Measurements from ENCODE around the gene AUTS2.

DNA sequence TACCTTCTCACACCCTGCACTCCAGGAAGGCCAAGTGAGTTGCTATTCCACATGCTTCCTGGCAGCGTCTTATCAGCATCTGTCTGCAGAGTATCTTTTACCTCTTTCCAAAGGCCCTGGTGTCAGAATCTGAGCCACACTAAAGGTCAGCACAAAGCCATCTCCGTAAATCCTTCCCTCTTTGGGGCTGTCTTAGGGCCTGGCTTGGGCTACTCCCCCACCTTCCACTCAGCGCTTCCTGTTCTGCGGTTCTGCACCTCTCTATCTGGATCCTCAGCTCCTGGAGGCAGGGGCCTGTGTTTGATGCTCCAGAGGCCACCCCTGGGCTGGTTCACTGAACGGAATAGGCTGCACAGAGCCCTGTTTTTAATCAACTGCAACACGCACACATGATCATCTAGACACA, 1198.8 kb downstream of the AUTS2 start:
- TF ChIP-seq CTCF (IDR thresholded peaks at IDR 0.05; ENCODE audit: insufficient read depth, low read length) (no peak), GABPA (IDR thresholded peaks at IDR 0.05; ENCODE audit: low read depth) (no peak)

Data from HL-60 (cell line).